NCI-H1105 treated with DMSO at 0.1 percent for 48 hours (cell line): ENCODE data around the gene ANKRD13C.
A peak's percentile ranks its signal among the peaks of the same experiment; 100 is the strongest.

ENCODE experiments used
- DNase-seq: peaks from one replicate; lab custom pipeline; 2025; lab: John Stamatoyannopoulos, UW

The ANKRD13C gene

GRCh38 chr1:70293186-70293843 is 61.2 kb downstream of the ANKRD13C start:
- no peak for DNase-seq

- no peak for DNase-seq
Measured at GRCh38 chr1:70290218-70290617, 64.3 kb downstream of the ANKRD13C start.

- no peak for DNase-seq
Measured at GRCh38 chr1:70288166-70288565, 66.4 kb downstream of the ANKRD13C start.

GRCh38 chr1:70286453-70286852 is 68.1 kb downstream of the ANKRD13C start:
- no peak for DNase-seq

- DNase-seq, result no peak
Measured at GRCh38 chr1:70284366-70284765, 70.2 kb downstream of the ANKRD13C start.

GRCh38 chr1:70278710-70279109 is 75.8 kb downstream of the ANKRD13C start:
- DNase-seq, result no peak

- no peak for DNase-seq
Measured at GRCh38 chr1:70277875-70278274, 76.6 kb downstream of the ANKRD13C start.

GRCh38 chr1:70265946-70266345 is 88.6 kb downstream of the ANKRD13C start:
- no peak for DNase-seq

- DNase-seq, result no peak
Measured at GRCh38 chr1:70264839-70265238, 89.7 kb downstream of the ANKRD13C start.

GRCh38 chr1:70256664-70257063 is 97.9 kb downstream of the ANKRD13C start:
- DNase-seq, result no peak

GRCh38 chr1:70248729-70249128 is 105.8 kb downstream of the ANKRD13C start:
- DNase-seq, result no peak

- no peak for DNase-seq
Measured at GRCh38 chr1:70247768-70248167, 106.8 kb downstream of the ANKRD13C start.

GRCh38 chr1:70247122-70247521 is 107.4 kb downstream of the ANKRD13C start:
- DNase-seq, result no peak

GRCh38 chr1:70239940-70240339 is 114.6 kb downstream of the ANKRD13C start:
- DNase-seq, result no peak

GRCh38 chr1:70234733-70235132 is 119.8 kb downstream of the ANKRD13C start:
- no peak for DNase-seq

GRCh38 chr1:70231475-70231874 is 123.0 kb downstream of the ANKRD13C start:
- no peak for DNase-seq

GRCh38 chr1:70228670-70229069 is 125.9 kb downstream of the ANKRD13C start:
- no peak for DNase-seq

GRCh38 chr1:70227439-70227838 is 127.1 kb downstream of the ANKRD13C start:
- no peak for DNase-seq

- DNase-seq, result no peak
Measured at GRCh38 chr1:70224954-70225353, 129.6 kb downstream of the ANKRD13C start.

GRCh38 chr1:70222716-70223235 is 131.7 kb downstream of the ANKRD13C start:
- DNase-seq, result no peak

- peak; percentile 95 for DNase-seq
Measured at GRCh38 chr1:70221238-70222121, 133.0 kb downstream of the ANKRD13C start, which contains the start of gene SRSF11. TSS of gene SRSF11 (plus strand) at chr1:70221380. CDS start at chr1:70221637, 257 bp downstream.

- DNase-seq, result peak; percentile 56
Measured at GRCh38 chr1:70220517-70221237, 133.8 kb downstream of the ANKRD13C start.
